WTC11 (cell line): ENCODE data around the gene WDR48. TPM values are rescaled to one million over a fixed set of nuclear protein-coding genes. Genes with fewer than 3 reads are reported as not detected.

Source experiments
- ATAC-seq: fragments of 200-7000 bp; cut with Tn5 transposase; 2 replicates; pipeline ENCODE4 v1.10.0; 2021; ENCODE audit warnings: mild to moderate bottlenecking, moderate library complexity
- CTCF ChIA-PET: fragments of 300-600 bp; sonication (Branson Sonifier 250); formaldehyde crosslinking; loops from one replicate; lab custom pipeline; 2021; ENCODE audit warnings: antibody characterized with exemption; lab: Charles Lee
- POLR2A ChIA-PET: fragments of 350-600 bp; sonication (Branson Sonifier 250); formaldehyde crosslinking; loops from one replicate; lab custom pipeline; 2021; ENCODE audit warnings: antibody characterized with exemption; lab: Charles Lee
- DNase-seq: peaks from one replicate; pipeline ENCODE4 v3.0.0; 2021; ENCODE audit warnings: low spot score
- H3K27ac Mint-ChIP-seq: 2 replicates; pipeline ENCODE4 v1.8.0; 2021; ENCODE audit warnings: mixed read lengths
- H3K27me3 Mint-ChIP-seq: 2 replicates; pipeline ENCODE4 v1.8.0; 2021; ENCODE audit warnings: low read depth, mild to moderate bottlenecking, moderate library complexity, mixed read lengths
- H3K36me3 Mint-ChIP-seq: 2 replicates; pipeline ENCODE4 v1.8.0; 2021; ENCODE audit warnings: mixed read lengths
- H3K4me1 Mint-ChIP-seq: 2 replicates; pipeline ENCODE4 v1.8.0; 2022; ENCODE audit warnings: mixed read lengths
- H3K4me3 Mint-ChIP-seq: 2 replicates; pipeline ENCODE4 v1.8.0; 2021; ENCODE audit warnings: mild to moderate bottlenecking, moderate library complexity, mixed read lengths
- H3K9me3 Mint-ChIP-seq: 2 replicates; pipeline ENCODE4 v1.8.0; 2021; ENCODE audit warnings: mixed read lengths
- AR ChIP-seq: fragments of 250-450 bp; sonication (Bioruptor Pico); IDR thresholded peaks from 2 replicates; pipeline ENCODE4 v1.9.0; 2021; ENCODE audit warnings: mild to moderate bottlenecking
- ARID4B ChIP-seq: sonication (generic); formaldehyde crosslinking; IDR thresholded peaks from 2 replicates; pipeline ENCODE4 v1.8.0; 2023; ENCODE audit warnings: missing genetic modification reagents, mild to moderate bottlenecking, borderline replicate concordance
- CDX4 ChIP-seq: fragments of 250-450 bp; sonication (Bioruptor Pico); IDR thresholded peaks from 2 replicates; pipeline ENCODE4 v1.9.0; 2021; ENCODE audit warnings: moderate library complexity, mild to moderate bottlenecking, inconsistent platforms, borderline replicate concordance
- ERG ChIP-seq: fragments of 250-450 bp; sonication (Bioruptor Pico); IDR thresholded peaks from 2 replicates; pipeline ENCODE4 v1.8.0; 2021; ENCODE audit warnings: mild to moderate bottlenecking
- HMGXB4 ChIP-seq: sonication (generic); formaldehyde crosslinking; IDR thresholded peaks from 2 replicates; pipeline ENCODE4 v1.8.1; 2023; ENCODE audit warnings: mild to moderate bottlenecking, moderate library complexity, missing genetic modification reagents
- MLX ChIP-seq: sonication (generic); formaldehyde crosslinking; IDR thresholded peaks from 2 replicates; pipeline ENCODE4 v1.8.1; 2023; ENCODE audit warnings: mild to moderate bottlenecking, missing genetic modification reagents, moderate library complexity
- MXD4 ChIP-seq: fragments of 250-450 bp; sonication (Bioruptor Pico); IDR thresholded peaks from 2 replicates; pipeline ENCODE4 v1.8.0; 2021; ENCODE audit warnings: mild to moderate bottlenecking, moderate library complexity, borderline replicate concordance
- NFE2L1 ChIP-seq: sonication (generic); formaldehyde crosslinking; IDR thresholded peaks from 2 replicates; pipeline ENCODE4 v1.8.1; 2023; ENCODE audit warnings: missing genetic modification reagents
- SOX15 ChIP-seq: fragments of 250-450 bp; sonication (Bioruptor Pico); IDR thresholded peaks from 2 replicates; pipeline ENCODE4 v1.9.0; 2021; ENCODE audit warnings: mild to moderate bottlenecking
- TEAD1 ChIP-seq: sonication (generic); formaldehyde crosslinking; IDR thresholded peaks from 2 replicates; pipeline ENCODE4 v1.8.0; 2022; ENCODE audit warnings: mild to moderate bottlenecking, missing genetic modification reagents
- TP53 ChIP-seq: sonication (generic); formaldehyde crosslinking; IDR thresholded peaks from 2 replicates; pipeline ENCODE4 v1.8.1; 2023; ENCODE audit warnings: mild to moderate bottlenecking, missing genetic modification reagents
- USF2 ChIP-seq: sonication (generic); formaldehyde crosslinking; IDR thresholded peaks from 2 replicates; pipeline ENCODE4 v1.8.1; 2023; ENCODE audit warnings: mild to moderate bottlenecking, missing genetic modification reagents, moderate library complexity
- ZNF396 ChIP-seq: fragments of 250-450 bp; sonication (Bioruptor Pico); IDR thresholded peaks from 2 replicates; pipeline ENCODE4 v1.8.0; 2021; ENCODE audit warnings: mild to moderate bottlenecking, moderate library complexity, borderline replicate concordance
- ZNF416 ChIP-seq: fragments of 250-450 bp; sonication (Bioruptor Pico); IDR thresholded peaks from 2 replicates; pipeline ENCODE4 v1.9.0; 2021; ENCODE audit warnings: mild to moderate bottlenecking, inconsistent platforms
- ZNF423 ChIP-seq: fragments of 250-450 bp; sonication (Bioruptor Pico); IDR thresholded peaks from 2 replicates; pipeline ENCODE4 v2.1.2; 2022; ENCODE audit warnings: mild to moderate bottlenecking, moderate library complexity
- total RNA-seq: library from RNA; stranded (reverse); gene quantifications from 3 replicates; pipeline ENCODE4 v1.2.3, GENCODE V29; 2021

The WDR48 gene
- total RNA-seq, 1 experiment from 2014 or later: 40.9 TPM

GRCh38 chr3:39103791-39104552 lies 52.2 kb downstream of the WDR48 start (continued):
- TF ChIP-seq ARID4B (CRISPR knock-in tag): no peak

GRCh38 chr3:39104961-39105686 lies 53.3 kb downstream of the WDR48 start:
- ChIA-PET POLR2A (no interaction called here), CTCF (interaction anchor here (1.1 to 3.0 kb wide), 3 partner anchors 21 to 186 kb away, joined by 3 to 37 read pairs (median 4); no protein-coding TSS in a partner anchor)
- DNase-seq: no peak
- Mint-ChIP-seq H3K27ac (no peak overlapping the region), H3K4me1 (peaks cover 23% of the 10 kb centered on the region), H3K4me3 (peak overlapping the region; percentile 89; the same call in 1 of the 2 replicates), H3K9me3 (no peaks in the 10 kb centered on the region), H3K27me3 (peaks cover 16% of the 10 kb centered on the region), H3K36me3 (peaks cover 5% of the 10 kb centered on the region; the same call in 1 of the 2 replicates)
- ATAC-seq: no peak
- no peak for TF ChIP-seq SOX15 (CRISPR knock-in tag)
- TF ChIP-seq ZNF396 (CRISPR knock-in tag): no peak
- TF ChIP-seq TP53: no peak
- TF ChIP-seq MLX (CRISPR knock-in tag): no peak
- no peak for TF ChIP-seq TEAD1 (CRISPR knock-in tag)
- TF ChIP-seq HMGXB4 (CRISPR knock-in tag): no peak
- TF ChIP-seq NFE2L1: no peak
- TF ChIP-seq ZNF416 (CRISPR knock-in tag): no peak
- no peak for TF ChIP-seq CDX4 (CRISPR knock-in tag)
- TF ChIP-seq ERG (CRISPR knock-in tag): no peak
- no peak for TF ChIP-seq MXD4 (CRISPR knock-in tag)
- no peak for TF ChIP-seq USF2 (CRISPR knock-in tag)
- no peak for TF ChIP-seq AR
- no peak for TF ChIP-seq ZNF423 (CRISPR knock-in tag)
